ENCODE results near the gene UBQLN4. TPM values are rescaled to one million over a fixed set of nuclear protein-coding genes. Genes with fewer than 3 reads are reported as not detected.

The UBQLN4 gene
- total and polyA plus RNA-seq, 2 of the 4 experiments (the other 2 are of a cell fraction) = 8.8 to 21.6 TPM

- H2AK9ac ChIP-seq (replicated peaks; ENCODE audit: low read depth, low read length, poor library complexity) = no peak overlapping the region
- ChIA-PET POLR2A (ENCODE audit: unreplicated experiment) (no interaction called here), CTCF (no interaction called here)
- H3K14ac ChIP-seq (replicated peaks; ENCODE audit: low read depth, low read length) = no peak overlapping the region
- no peaks in the 10 kb centered on the region for H3K27me3 ChIP-seq (ENCODE audit: control insufficient read depth, insufficient read depth, low read length)
- no peak overlapping the region for H2BK15ac ChIP-seq (ENCODE audit: low read depth, low read length)
- H3K56ac ChIP-seq (ENCODE audit: extremely low read depth, insufficient read depth, low read length) = no peak overlapping the region
- peaks cover 12% of the 10 kb centered on the region for H3K36me3 ChIP-seq (ENCODE audit: control insufficient read depth, insufficient read depth, low read length)
- no peak overlapping the region for H3K4me3 ChIP-seq (ENCODE audit: insufficient read depth, low read depth, low read length)
- no peaks in the 10 kb centered on the region for H4K20me1 ChIP-seq (ENCODE audit: insufficient read depth, low read length)
- ATAC-seq (ENCODE audit: low read depth) = no peak
- no CpG with 5 or more reads among the region's 2 CpGs for WGBS, 2 experiments (ENCODE audit: extremely low coverage in 2 of 2, insufficient read length in 1 of 2)
- H2BK5ac ChIP-seq (ENCODE audit: low read depth, low read length, poor library complexity, severe bottlenecking) = no peak overlapping the region
- in situ Hi-C loops (cut with MboI; ENCODE audit: low sequenced_read_pairs) (no loop called here), dilution Hi-C loops (cut with HindIII; ENCODE audit: low sequenced_read_pairs, unreplicated experiment) (no loop called here), intact Hi-C loops (cut with micrococcal nuclease) (no loop called here)
- no peak overlapping the region for H3K4ac ChIP-seq (ENCODE audit: low read depth, low read length)
- TF ChIP-seq ELK1 (IDR thresholded peaks at IDR 0.05; ENCODE audit: borderline replicate concordance, low read depth, low read length) (no peak), MAFK (IDR thresholded peaks at IDR 0.05; ENCODE audit: low read depth, low read length) (no peak), RAD21 (IDR thresholded peaks at IDR 0.05; ENCODE audit: low read length) (no peak), CHD1 (IDR thresholded peaks at IDR 0.05; ENCODE audit: low read depth, low read length) (no peak), MAZ (IDR thresholded peaks at IDR 0.05; ENCODE audit: borderline replicate concordance, low read depth, low read length) (no peak), CTCF (conservative IDR thresholded peaks at IDR 0.05; ENCODE audit: low read depth, low read length) (no peak), MXI1 (IDR thresholded peaks at IDR 0.05; ENCODE audit: borderline replicate concordance, low read depth, low read length) (no peak), SMC3 (IDR thresholded peaks at IDR 0.05; ENCODE audit: low read depth, low read length) (no peak), CEBPB (IDR thresholded peaks at IDR 0.05; ENCODE audit: low read depth, low read length) (no peak), RCOR1 (IDR thresholded peaks at IDR 0.05; ENCODE audit: insufficient replicate concordance, low read length) (no peak), POLR2A (IDR thresholded peaks at IDR 0.05; ENCODE audit: low read depth, low read length) (no peak), BHLHE40 (IDR thresholded peaks at IDR 0.05; ENCODE audit: low read depth, low read length) (no peak)
- H4K5ac ChIP-seq (ENCODE audit: low read depth, low read length) = no peak overlapping the region
- no peak overlapping the region for H3K4me2 ChIP-seq (ENCODE audit: low read depth, low read length)
- H3K9me1 ChIP-seq (ENCODE audit: insufficient read depth, low read length) = peaks cover 3% of the 10 kb centered on the region; the same call in 1 of the 2 replicates
- peaks cover 10 to 25% of the 10 kb centered on the region in 2 experiments for H3K79me1 ChIP-seq (ENCODE audit: low read depth in 1 of 2, low read length in 2 of 2)
- H4K8ac ChIP-seq (ENCODE audit: low read depth in 2 of 2, low read length in 2 of 2) = no peak overlapping the region
- 0 out of 2 replicates have a peak, but pooled peaks cover 1% of the 10 kb centered on the region for H3K4me1 ChIP-seq (ENCODE audit: control insufficient read depth, insufficient read depth, low read length)
- H3K18ac ChIP-seq (ENCODE audit: low read depth, low read length) = no peak overlapping the region
- H3K9ac ChIP-seq (ENCODE audit: low read depth, low read length) = no peak overlapping the region
- DNase-seq = no peak
- H2AFZ ChIP-seq (replicated peaks; ENCODE audit: low read length, poor library complexity) = no peak overlapping the region
- no TSS peak for BruUV-seq (replicated peaks)
- H2BK120ac ChIP-seq (ENCODE audit: low read depth, low read length) = no peak overlapping the region
- H2BK20ac ChIP-seq (ENCODE audit: low read depth, low read length) = no peak overlapping the region
- H4K91ac ChIP-seq (ENCODE audit: insufficient read depth, low read depth, low read length) = no peak overlapping the region
- no peak overlapping the region for H2AK5ac ChIP-seq (ENCODE audit: low read depth, low read length)
- H3K23ac ChIP-seq (ENCODE audit: low read depth, low read length) = no peak overlapping the region
- no peak overlapping the region for H3K27ac ChIP-seq (ENCODE audit: insufficient read depth, low read length)
- H3K9me3 ChIP-seq (ENCODE audit: control insufficient read depth, insufficient read depth, low read length) = no peaks in the 10 kb centered on the region
These were observed 31.6 kb downstream of the UBQLN4 start for GRCh38 chr1:156021954-156022353.
